Measurements from ENCODE around the gene MT1A. TPM values are rescaled to one million over a fixed set of nuclear protein-coding genes. Genes with fewer than 3 reads are reported as not detected.

Gene MT1A
- total and polyA plus RNA-seq, 2 experiments from 2014 or later = 1.9 TPM; not detected in 1

DNA sequence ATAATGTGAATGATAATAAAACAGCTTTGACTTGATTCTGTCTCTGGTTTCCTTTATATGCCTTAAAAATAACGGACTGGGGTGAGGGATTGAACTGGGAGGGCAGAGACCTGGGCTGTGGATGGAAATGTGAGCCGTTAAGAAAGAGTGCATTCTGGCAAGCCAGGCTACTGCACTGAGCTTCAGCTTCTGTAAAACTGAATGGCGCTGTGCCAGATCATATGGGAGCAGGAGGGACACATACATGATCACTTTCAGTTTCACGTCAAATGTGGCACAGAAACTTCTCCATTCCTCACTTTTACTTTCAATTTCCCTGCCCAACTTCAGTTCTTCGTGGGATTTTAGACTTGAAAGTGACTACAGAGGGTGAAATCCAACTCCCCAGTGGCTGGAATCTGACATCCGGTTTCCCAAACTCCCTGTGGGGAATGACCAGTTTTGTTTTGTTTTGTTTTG, 29.0 kb upstream of the MT1A start:
- TF ChIP-seq EZH2phosphoT487 (IDR thresholded peaks at IDR 0.05; ENCODE audit: low read depth, severe bottlenecking, unreplicated experiment) (no peak), EZH2 (IDR thresholded peaks at IDR 0.05; ENCODE audit: borderline replicate concordance) (no peak)
- TF ChIP-seq, protein P1, sequence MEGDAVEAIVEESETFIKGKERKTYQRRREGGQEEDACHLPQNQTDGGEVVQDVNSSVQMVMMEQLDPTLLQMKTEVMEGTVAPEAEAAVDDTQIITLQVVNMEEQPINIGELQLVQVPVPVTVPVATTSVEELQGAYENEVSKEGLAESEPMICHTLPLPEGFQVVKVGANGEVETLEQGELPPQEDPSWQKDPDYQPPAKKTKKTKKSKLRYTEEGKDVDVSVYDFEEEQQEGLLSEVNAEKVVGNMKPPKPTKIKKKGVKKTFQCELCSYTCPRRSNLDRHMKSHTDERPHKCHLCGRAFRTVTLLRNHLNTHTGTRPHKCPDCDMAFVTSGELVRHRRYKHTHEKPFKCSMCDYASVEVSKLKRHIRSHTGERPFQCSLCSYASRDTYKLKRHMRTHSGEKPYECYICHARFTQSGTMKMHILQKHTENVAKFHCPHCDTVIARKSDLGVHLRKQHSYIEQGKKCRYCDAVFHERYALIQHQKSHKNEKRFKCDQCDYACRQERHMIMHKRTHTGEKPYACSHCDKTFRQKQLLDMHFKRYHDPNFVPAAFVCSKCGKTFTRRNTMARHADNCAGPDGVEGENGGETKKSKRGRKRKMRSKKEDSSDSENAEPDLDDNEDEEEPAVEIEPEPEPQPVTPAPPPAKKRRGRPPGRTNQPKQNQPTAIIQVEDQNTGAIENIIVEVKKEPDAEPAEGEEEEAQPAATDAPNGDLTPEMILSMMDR (IDR thresholded peaks at IDR 0.05; ENCODE audit: poor library complexity) = no peak
- DNase-seq (ENCODE audit: low spot score) = peak; percentile 72
- 6% methylated on average over 6 of the region's 6 CpGs for WGBS (ENCODE audit: low lambda C conversion rate, missing lambda C conversion rate)
- no peak overlapping the region for H2AFZ ChIP-seq
- H3K4me3 ChIP-seq = peak overlapping the region; percentile 6
- H3K27ac ChIP-seq = peak overlapping the region; percentile 12
- peaks cover 26% of the 10 kb centered on the region for H3K4me1 ChIP-seq (ENCODE audit: insufficient read depth)
- H3K27me3 ChIP-seq = peaks cover 4% of the 10 kb centered on the region
- peak overlapping the region; percentile 82 for H3K4me2 ChIP-seq
- no peaks in the 10 kb centered on the region for H3K79me2 ChIP-seq
- H3K36me3 ChIP-seq (replicated peaks; ENCODE audit: insufficient read depth, low read depth) = no peaks in the 10 kb centered on the region
- H4K20me1 ChIP-seq (ENCODE audit: insufficient read depth, poor library complexity, severe bottlenecking) = no peaks in the 10 kb centered on the region
- no peaks in the 10 kb centered on the region for H3K9me3 ChIP-seq (ENCODE audit: low read depth)
- no peaks in the 10 kb centered on the region for H3K9me2 ChIP-seq (replicated peaks; ENCODE audit: insufficient read depth)

DNA sequence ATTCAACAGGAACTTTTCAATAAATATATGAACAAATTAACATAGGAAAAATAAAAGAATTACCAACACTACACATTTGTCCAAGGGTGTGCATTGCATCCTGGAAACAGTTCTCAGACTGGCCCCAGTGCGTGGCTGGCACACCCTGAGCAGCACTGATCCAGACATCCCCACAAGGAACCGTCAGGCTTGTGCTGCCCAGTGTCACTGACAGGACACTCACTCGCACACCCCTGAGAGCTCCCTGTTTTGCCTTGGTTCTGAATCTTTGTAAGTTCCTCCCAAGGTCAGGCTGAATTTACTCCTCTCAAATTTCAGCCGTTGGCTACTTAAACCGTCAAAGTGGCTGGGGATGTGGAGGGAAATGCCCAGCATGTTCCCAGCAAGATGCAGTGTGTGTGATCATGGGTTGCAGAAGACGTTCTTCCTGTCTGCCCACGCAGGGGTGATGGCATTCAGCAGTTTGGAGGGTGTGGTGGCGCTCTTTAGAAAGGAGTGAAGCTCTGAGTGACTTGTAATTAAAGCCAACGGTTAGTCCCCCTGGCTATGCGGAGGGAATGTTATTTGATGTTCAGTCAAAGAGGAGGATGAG, 28.4 kb upstream of the MT1A start:
- no peaks in the 10 kb centered on the region for H3K79me2 ChIP-seq
- no peak for TF ChIP-seq EZH2 (IDR thresholded peaks at IDR 0.05; ENCODE audit: borderline replicate concordance)
- TF ChIP-seq EZH2phosphoT487 (IDR thresholded peaks at IDR 0.05; ENCODE audit: low read depth, severe bottlenecking, unreplicated experiment) = no peak
- TF ChIP-seq, protein P1 (IDR thresholded peaks at IDR 0.05; ENCODE audit: poor library complexity) = no peak
- peaks cover 4% of the 10 kb centered on the region for H3K27me3 ChIP-seq
- H3K4me3 ChIP-seq = no peak overlapping the region
- H3K9me3 ChIP-seq (ENCODE audit: low read depth) = no peaks in the 10 kb centered on the region
- 17% methylated on average over 10 of the region's 10 CpGs for WGBS (ENCODE audit: low lambda C conversion rate, missing lambda C conversion rate)
- no peak overlapping the region for H2AFZ ChIP-seq
- DNase-seq (ENCODE audit: low spot score) = peak; percentile 49
- peak overlapping the region; percentile 12 for H3K27ac ChIP-seq
- H3K9me2 ChIP-seq (replicated peaks; ENCODE audit: insufficient read depth) = no peaks in the 10 kb centered on the region
- no peaks in the 10 kb centered on the region for H4K20me1 ChIP-seq (ENCODE audit: insufficient read depth, poor library complexity, severe bottlenecking)
- peaks cover 26% of the 10 kb centered on the region for H3K4me1 ChIP-seq (ENCODE audit: insufficient read depth)
- peak overlapping the region; percentile 82 for H3K4me2 ChIP-seq
- H3K36me3 ChIP-seq (replicated peaks; ENCODE audit: insufficient read depth, low read depth) = no peaks in the 10 kb centered on the region

- Histone ChIP-seq H3K9me3 (ENCODE audit: low read depth) (no peaks in the 10 kb centered on the region), H3K79me2 (no peaks in the 10 kb centered on the region), H3K27ac (peak overlapping the region; percentile 12), H3K36me3 (replicated peaks; ENCODE audit: insufficient read depth, low read depth) (no peaks in the 10 kb centered on the region), H2AFZ (no peak overlapping the region), H3K4me2 (peak overlapping the region; percentile 82), H3K4me3 (no peak overlapping the region), H3K4me1 (ENCODE audit: insufficient read depth) (peaks cover 26% of the 10 kb centered on the region), H4K20me1 (ENCODE audit: insufficient read depth, poor library complexity, severe bottlenecking) (no peaks in the 10 kb centered on the region), H3K9me2 (replicated peaks; ENCODE audit: insufficient read depth) (no peaks in the 10 kb centered on the region), H3K27me3 (peaks cover 4% of the 10 kb centered on the region)
- WGBS (ENCODE audit: low lambda C conversion rate, missing lambda C conversion rate) = 25% methylated on average over 2 of the region's 2 CpGs
- DNase-seq (ENCODE audit: low spot score) = peak; percentile 41
- TF ChIP-seq EZH2phosphoT487 (IDR thresholded peaks at IDR 0.05; ENCODE audit: low read depth, severe bottlenecking, unreplicated experiment) (no peak), EZH2 (IDR thresholded peaks at IDR 0.05; ENCODE audit: borderline replicate concordance) (no peak)
- TF ChIP-seq, protein P1 (IDR thresholded peaks at IDR 0.05; ENCODE audit: poor library complexity) = no peak
Observed at GRCh38 chr16:56610609-56611111, 27.8 kb upstream of the MT1A start.
